NCI-H345 treated with DMSO at 0.1 percent for 48 hours (cell line): ENCODE results near the gene ZFAND3.

ENCODE experiments used
- DNase-seq: peaks from one replicate; lab custom pipeline; 2025; ENCODE audit not compliant: unreplicated experiment; lab: John Stamatoyannopoulos, UW

ZFAND3 gene

GRCh38 chr6:37826993-37827392, 7.5 kb downstream of the ZFAND3 start:
- DNase-seq, result no peak

- no peak for DNase-seq
Measured at GRCh38 chr6:37827603-37828265, 8.2 kb downstream of the ZFAND3 start.

GRCh38 chr6:37830225-37830624, 10.7 kb downstream of the ZFAND3 start:
- DNase-seq, result no peak

- DNase-seq, result no peak
Measured at GRCh38 chr6:37831457-37831856, 11.9 kb downstream of the ZFAND3 start.

- DNase-seq, result no peak
Measured at GRCh38 chr6:37835923-37836322, 16.4 kb downstream of the ZFAND3 start.

GRCh38 chr6:37838219-37838921, 18.8 kb downstream of the ZFAND3 start:
- no peak for DNase-seq

- no peak for DNase-seq
Measured at GRCh38 chr6:37840143-37840939, 20.8 kb downstream of the ZFAND3 start.

- DNase-seq, result no peak
Measured at GRCh38 chr6:37840940-37841300, 21.4 kb downstream of the ZFAND3 start.

- no peak for DNase-seq
Measured at GRCh38 chr6:37845026-37845911, 25.7 kb downstream of the ZFAND3 start.

GRCh38 chr6:37845930-37846329, 26.4 kb downstream of the ZFAND3 start:
- DNase-seq, result no peak

GRCh38 chr6:37847704-37848103, 28.2 kb downstream of the ZFAND3 start:
- DNase-seq, result no peak

GRCh38 chr6:37848371-37848770, 28.8 kb downstream of the ZFAND3 start:
- no peak for DNase-seq

- DNase-seq, result no peak
Measured at GRCh38 chr6:37850260-37850659, 30.7 kb downstream of the ZFAND3 start.

GRCh38 chr6:37850728-37851285, 31.3 kb downstream of the ZFAND3 start:
- no peak for DNase-seq

GRCh38 chr6:37851997-37852524, 32.5 kb downstream of the ZFAND3 start:
- DNase-seq, result no peak

GRCh38 chr6:37856285-37856684, 36.8 kb downstream of the ZFAND3 start:
- no peak for DNase-seq

GRCh38 chr6:37858363-37858762, 38.8 kb downstream of the ZFAND3 start:
- no peak for DNase-seq

- no peak for DNase-seq
Measured at GRCh38 chr6:37860226-37860839, 40.8 kb downstream of the ZFAND3 start.

GRCh38 chr6:37861452-37861851, 41.9 kb downstream of the ZFAND3 start:
- no peak for DNase-seq

- no peak for DNase-seq
Measured at GRCh38 chr6:37862430-37862829, 42.9 kb downstream of the ZFAND3 start.
